Measurements from ENCODE around the gene DGCR8.

Gene DGCR8

DNA sequence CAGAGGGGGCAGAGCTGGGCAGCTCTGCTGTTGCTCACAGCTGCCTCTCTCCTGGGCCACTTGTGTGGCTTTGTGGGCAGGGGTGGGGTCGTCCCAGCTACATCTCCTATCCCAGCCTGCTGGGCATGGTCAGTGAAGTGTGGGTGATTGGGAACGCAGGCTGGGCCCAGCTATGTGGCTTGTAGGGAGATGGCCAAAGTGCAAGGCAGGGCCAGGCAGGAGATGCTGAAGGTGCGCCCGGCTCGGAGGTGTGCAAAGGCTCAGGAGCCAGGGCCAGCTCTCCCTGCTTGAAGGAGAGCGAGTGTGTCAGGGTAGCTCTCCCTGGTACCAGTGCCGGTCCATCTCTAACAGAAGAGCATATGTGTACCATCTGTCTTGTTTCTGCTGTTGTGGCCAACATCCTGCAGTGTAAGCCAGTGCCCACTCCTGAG is 27.4 kb downstream of the DGCR8 start:
- ChIA-PET CTCF (no interaction called here), POLR2A (interaction anchor here (1.8 to 2.2 kb wide), 2 partner anchors 9 to 28 kb away, joined by 9 to 14 read pairs; partner anchors contain the start of genes DGCR8, RANBP1 and TRMT2A)
- no peak for DNase-seq (ENCODE audit: extremely low spot score)
- TF ChIP-seq L3MBTL2 (conservative IDR thresholded peaks at IDR 0.05) (no peak), FOXA1 (IDR thresholded peaks at IDR 0.05) (no peak), FOXK2 (IDR thresholded peaks at IDR 0.05) (no peak), CTBP1 (IDR thresholded peaks at IDR 0.05; ENCODE audit: borderline replicate concordance) (no peak), ZNF384 (IDR thresholded peaks at IDR 0.05) (no peak), FOXM1 (IDR thresholded peaks at IDR 0.05; ENCODE audit: borderline replicate concordance) (no peak)
- TF ChIP-seq, protein P1, sequence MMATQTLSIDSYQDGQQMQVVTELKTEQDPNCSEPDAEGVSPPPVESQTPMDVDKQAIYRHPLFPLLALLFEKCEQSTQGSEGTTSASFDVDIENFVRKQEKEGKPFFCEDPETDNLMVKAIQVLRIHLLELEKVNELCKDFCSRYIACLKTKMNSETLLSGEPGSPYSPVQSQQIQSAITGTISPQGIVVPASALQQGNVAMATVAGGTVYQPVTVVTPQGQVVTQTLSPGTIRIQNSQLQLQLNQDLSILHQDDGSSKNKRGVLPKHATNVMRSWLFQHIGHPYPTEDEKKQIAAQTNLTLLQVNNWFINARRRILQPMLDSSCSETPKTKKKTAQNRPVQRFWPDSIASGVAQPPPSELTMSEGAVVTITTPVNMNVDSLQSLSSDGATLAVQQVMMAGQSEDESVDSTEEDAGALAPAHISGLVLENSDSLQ (IDR thresholded peaks at IDR 0.05), result no peak

- DNase-seq (ENCODE audit: extremely low spot score), result no peak
- ChIA-PET CTCF (no interaction called here), POLR2A (interaction anchor here (1.8 to 2.2 kb wide), 2 partner anchors 9 to 29 kb away, joined by 9 to 14 read pairs; partner anchors contain the start of genes DGCR8, RANBP1 and TRMT2A)
- TF ChIP-seq TARDBP (IDR thresholded peaks at IDR 0.05) (no peak), NFRKB (IDR thresholded peaks at IDR 0.05) (no peak), L3MBTL2 (conservative IDR thresholded peaks at IDR 0.05) (no peak), SUZ12 (IDR thresholded peaks at IDR 0.05) (no peak), LEF1 (IDR thresholded peaks at IDR 0.05; ENCODE audit: borderline replicate concordance) (no peak), CTBP1 (IDR thresholded peaks at IDR 0.05; ENCODE audit: borderline replicate concordance) (no peak), BHLHE40 (IDR thresholded peaks at IDR 0.05; ENCODE audit: borderline replicate concordance) (no peak), FOXM1 (IDR thresholded peaks at IDR 0.05; ENCODE audit: borderline replicate concordance) (no peak), SP1 (IDR thresholded peaks at IDR 0.05) (no peak), FOXK2 (IDR thresholded peaks at IDR 0.05) (no peak), FOXA1 (IDR thresholded peaks at IDR 0.05) (no peak), HDGF (IDR thresholded peaks at IDR 0.05; ENCODE audit: borderline replicate concordance) (no peak), ZNF384 (IDR thresholded peaks at IDR 0.05) (no peak), ELF4 (IDR thresholded peaks at IDR 0.05) (no peak), ARNT (IDR thresholded peaks at IDR 0.05) (no peak)
- TF ChIP-seq, protein P1 (IDR thresholded peaks at IDR 0.05), result no peak
Observed at GRCh38 chr22:20107951-20108756, 28.1 kb downstream of the DGCR8 start.

GRCh38 chr22:20108757-20109230 is 28.8 kb downstream of the DGCR8 start:
- TF ChIP-seq L3MBTL2 (conservative IDR thresholded peaks at IDR 0.05) (no peak), BHLHE40 (IDR thresholded peaks at IDR 0.05; ENCODE audit: borderline replicate concordance) (no peak), ARNT (IDR thresholded peaks at IDR 0.05) (no peak), FOXM1 (IDR thresholded peaks at IDR 0.05; ENCODE audit: borderline replicate concordance) (no peak), ZNF384 (IDR thresholded peaks at IDR 0.05) (no peak), FOXK2 (IDR thresholded peaks at IDR 0.05) (no peak), NFRKB (IDR thresholded peaks at IDR 0.05) (no peak), CTBP1 (IDR thresholded peaks at IDR 0.05; ENCODE audit: borderline replicate concordance) (no peak), SUZ12 (IDR thresholded peaks at IDR 0.05) (no peak), FOXA1 (IDR thresholded peaks at IDR 0.05) (no peak)
- ChIA-PET CTCF (no interaction called here), POLR2A (interaction anchor here (0.8 to 2.2 kb wide), 3 partner anchors 8 to 30 kb away, joined by 3 to 14 read pairs (median 9); partner anchors contain the start of genes DGCR8, RANBP1 and TRMT2A)

DNA sequence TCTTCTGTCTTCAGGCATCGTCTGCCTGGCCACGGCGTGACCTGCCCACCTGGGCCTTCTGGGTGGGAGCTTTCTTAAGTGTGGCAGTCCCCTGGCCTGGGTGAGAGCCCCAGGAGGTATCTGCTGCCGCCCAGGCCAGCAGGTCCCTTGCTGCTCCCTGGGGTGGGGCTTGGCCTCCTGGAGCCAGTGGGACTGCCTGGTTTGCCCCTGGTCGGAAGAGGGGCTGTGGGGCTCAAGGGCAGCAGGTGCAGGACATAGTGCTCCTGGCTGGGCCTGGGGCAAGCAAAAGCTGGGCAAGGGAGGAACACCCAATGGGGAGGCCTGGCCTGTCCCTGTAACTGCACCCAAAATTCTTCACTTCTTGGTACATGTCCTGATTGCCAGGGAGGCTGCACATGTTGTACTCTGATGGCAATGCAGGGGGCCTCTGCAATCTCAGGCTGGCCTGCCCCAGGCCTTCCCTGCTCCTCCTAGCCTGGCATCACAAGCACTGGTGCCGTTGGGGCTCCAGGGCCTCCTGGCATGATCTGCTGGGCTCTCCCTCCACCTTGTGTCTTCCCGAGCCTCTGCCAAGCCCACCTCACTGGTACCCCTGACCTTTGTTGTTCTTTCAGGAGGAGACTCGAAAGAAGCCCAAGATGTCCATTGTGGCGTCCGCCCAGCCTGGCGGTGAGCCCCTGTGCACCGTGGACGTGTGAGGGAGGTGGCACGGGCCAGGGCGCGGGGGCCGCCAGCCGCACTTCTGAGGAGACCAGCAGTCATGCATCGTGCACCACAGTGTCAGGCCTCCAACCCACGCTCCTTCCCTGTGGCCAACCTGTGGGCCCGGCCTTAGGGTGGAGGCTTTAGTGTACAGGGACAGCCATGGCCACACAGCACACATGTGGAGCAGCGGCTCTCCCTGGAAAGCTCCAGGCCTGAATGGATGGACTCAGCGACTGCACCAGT is 29.6 kb downstream of the DGCR8 start:
- TF ChIP-seq SUZ12 (IDR thresholded peaks at IDR 0.05), result no peak
- no peak for TF ChIP-seq ARNT (IDR thresholded peaks at IDR 0.05)
- TF ChIP-seq LEF1 (IDR thresholded peaks at IDR 0.05; ENCODE audit: borderline replicate concordance), result no peak
- TF ChIP-seq L3MBTL2 (conservative IDR thresholded peaks at IDR 0.05), result no peak
- TF ChIP-seq NFRKB (IDR thresholded peaks at IDR 0.05), result no peak
- TF ChIP-seq SP1 (IDR thresholded peaks at IDR 0.05), result no peak
- ChIA-PET POLR2A (interaction anchor here (0.8 to 3.8 kb wide), 2 partner anchors 11 to 30 kb away, joined by 3 to 15 read pairs (median 9); partner anchors contain the start of gene DGCR8), CTCF (interaction anchor here (1.4 to 1.5 kb wide), 2 partner anchors 14 to 27 kb away, joined by 4 to 8 read pairs; no protein-coding TSS in a partner anchor)
- no peak for DNase-seq (ENCODE audit: extremely low spot score)

More at GRCh38 chr22:20108757-20109230, 28.8 kb downstream of the DGCR8 start:
- DNase-seq (ENCODE audit: extremely low spot score), result no peak

DNA sequence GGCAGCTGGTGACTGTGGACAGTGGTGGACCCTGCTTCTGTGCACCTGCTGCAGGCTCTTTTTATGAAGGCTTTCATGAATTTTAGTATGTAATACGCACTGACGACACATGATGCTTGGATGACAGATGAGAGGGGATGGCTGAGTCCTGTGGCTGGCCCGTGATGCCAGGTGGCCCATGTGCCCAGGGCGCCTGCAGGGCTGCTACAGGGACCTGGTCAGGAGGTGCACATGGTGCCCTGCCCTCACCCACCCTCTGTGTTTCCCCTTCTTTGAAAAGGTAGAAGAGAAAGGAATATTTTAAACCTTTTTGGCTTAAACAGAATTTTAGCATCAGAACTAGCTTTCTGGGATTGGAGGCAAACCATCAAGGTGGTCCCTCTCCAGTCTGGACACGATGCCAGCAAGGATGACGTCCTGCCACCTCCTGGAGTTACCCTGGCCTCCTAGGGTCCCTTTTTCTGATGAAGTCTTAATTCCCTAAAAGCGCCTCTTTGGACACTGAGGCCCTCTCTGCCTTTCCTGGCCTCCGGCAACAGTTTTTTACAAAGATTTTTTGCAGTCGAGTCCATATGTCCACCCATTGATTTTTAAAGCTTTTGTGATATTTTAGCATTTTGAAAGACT is 30.4 kb downstream of the DGCR8 start:
- CTCF ChIA-PET, result interaction anchor here (0.6 to 1.5 kb wide), 3 partner anchors 9 to 28 kb away, joined by 3 to 8 read pairs (median 4); no protein-coding TSS in a partner anchor

More for the DNA sequence above, 30.4 kb downstream of the DGCR8 start:
- TF ChIP-seq SP1 (IDR thresholded peaks at IDR 0.05), result no peak
- no peak for TF ChIP-seq HDGF (IDR thresholded peaks at IDR 0.05; ENCODE audit: borderline replicate concordance)
- TF ChIP-seq CTBP1 (IDR thresholded peaks at IDR 0.05; ENCODE audit: borderline replicate concordance), result no peak
- no peak for TF ChIP-seq FOXK2 (IDR thresholded peaks at IDR 0.05)
- no peak for TF ChIP-seq TARDBP (IDR thresholded peaks at IDR 0.05)
- no peak for TF ChIP-seq NFRKB (IDR thresholded peaks at IDR 0.05)
- TF ChIP-seq L3MBTL2 (conservative IDR thresholded peaks at IDR 0.05), result no peak
- no peak for TF ChIP-seq SUZ12 (IDR thresholded peaks at IDR 0.05)
- no peak for TF ChIP-seq LEF1 (IDR thresholded peaks at IDR 0.05; ENCODE audit: borderline replicate concordance)
- no peak for TF ChIP-seq FOXA1 (IDR thresholded peaks at IDR 0.05)
- TF ChIP-seq ARNT (IDR thresholded peaks at IDR 0.05), result no peak
- no peak for TF ChIP-seq BHLHE40 (IDR thresholded peaks at IDR 0.05; ENCODE audit: borderline replicate concordance)
- TF ChIP-seq ZNF384 (IDR thresholded peaks at IDR 0.05), result no peak
- no peak for TF ChIP-seq ELF4 (IDR thresholded peaks at IDR 0.05)
- TF ChIP-seq FOXM1 (IDR thresholded peaks at IDR 0.05; ENCODE audit: borderline replicate concordance), result no peak
- TF ChIP-seq, protein P1 (IDR thresholded peaks at IDR 0.05), result no peak
- no peak for DNase-seq (ENCODE audit: extremely low spot score)
- POLR2A ChIA-PET, result interaction anchor here (3.8 kb wide), 1 partner anchor 31 kb away, joined by 15 read pairs; the partner anchor contains the start of gene DGCR8
